NT2/D1 (cell line): ENCODE results near the gene TMEM50B.

Experiments
- SUZ12 ChIP-seq: IDR thresholded peaks from 2 replicates; pipeline ENCODE4 v1.6.1; 2011; ENCODE audit not compliant: insufficient read length, insufficient read depth; ENCODE audit errors: extremely low read depth
- ZNF274 ChIP-seq: IDR thresholded peaks from 2 replicates; pipeline ENCODE4 v1.6.1; 2011; ENCODE audit warnings: mild to moderate bottlenecking, low read depth, low read length

- no peak for TF ChIP-seq ZNF274
- no peak for TF ChIP-seq SUZ12
Measured at GRCh38 chr21:33451634-33452071, 28.1 kb downstream of the TMEM50B start.
